Liver (tissue), 3 donors: ENCODE data around the gene RALGPS1.

Experiments used
- HNF4A ChIP-seq, 2 donors: conservative IDR thresholded peaks; 2 replicates each; pipeline ENCODE4 v1.6.1; 2016; ENCODE audit warnings: antibody characterized with exemption in 2 of 2, mild to moderate bottlenecking in 2 of 2
- MAX ChIP-seq: IDR thresholded peaks from 2 replicates; pipeline ENCODE4 v1.6.1; 2016; ENCODE audit warnings: antibody characterized with exemption
- NR2F2 ChIP-seq: IDR thresholded peaks from 2 replicates; pipeline ENCODE4 v1.6.1; 2016; ENCODE audit warnings: antibody characterized with exemption
- RAD21 ChIP-seq, 2 donors: IDR thresholded peaks; 2 replicates each; pipeline ENCODE4 v1.6.1; 2016; ENCODE audit warnings: antibody characterized with exemption in 2 of 2, mild to moderate bottlenecking in 2 of 2
- SP1 ChIP-seq: IDR thresholded peaks from 2 replicates; pipeline ENCODE4 v1.6.1; 2018; ENCODE audit warnings: antibody characterized with exemption, mild to moderate bottlenecking
- YY1 ChIP-seq: IDR thresholded peaks from 2 replicates; pipeline ENCODE4 v1.6.1; 2016; ENCODE audit warnings: antibody characterized with exemption, mild to moderate bottlenecking
- ZBTB33 ChIP-seq: IDR thresholded peaks from 2 replicates; pipeline ENCODE4 v1.6.1; 2016; ENCODE audit warnings: antibody characterized with exemption
- TF ChIP-seq, protein P1 (sequence below): fragments of 150-350 bp; IDR thresholded peaks from 2 replicates; pipeline ENCODE4 v1.5.1; 2017; ENCODE audit warnings: improper control_type of control experiment, low read depth, low read length; ENCODE audit not compliant: missing input control
- TF ChIP-seq, protein P2 (sequence below): IDR thresholded peaks from 2 replicates; pipeline ENCODE4 v1.6.1; 2016; ENCODE audit warnings: antibody characterized with exemption
- TF ChIP-seq, protein P3 (sequence below): IDR thresholded peaks from 2 replicates; pipeline ENCODE4 v1.6.1; 2016; ENCODE audit warnings: antibody characterized with exemption, mild to moderate bottlenecking
- donor health status: healthy.
- donor health status: healthy.

DNA sequence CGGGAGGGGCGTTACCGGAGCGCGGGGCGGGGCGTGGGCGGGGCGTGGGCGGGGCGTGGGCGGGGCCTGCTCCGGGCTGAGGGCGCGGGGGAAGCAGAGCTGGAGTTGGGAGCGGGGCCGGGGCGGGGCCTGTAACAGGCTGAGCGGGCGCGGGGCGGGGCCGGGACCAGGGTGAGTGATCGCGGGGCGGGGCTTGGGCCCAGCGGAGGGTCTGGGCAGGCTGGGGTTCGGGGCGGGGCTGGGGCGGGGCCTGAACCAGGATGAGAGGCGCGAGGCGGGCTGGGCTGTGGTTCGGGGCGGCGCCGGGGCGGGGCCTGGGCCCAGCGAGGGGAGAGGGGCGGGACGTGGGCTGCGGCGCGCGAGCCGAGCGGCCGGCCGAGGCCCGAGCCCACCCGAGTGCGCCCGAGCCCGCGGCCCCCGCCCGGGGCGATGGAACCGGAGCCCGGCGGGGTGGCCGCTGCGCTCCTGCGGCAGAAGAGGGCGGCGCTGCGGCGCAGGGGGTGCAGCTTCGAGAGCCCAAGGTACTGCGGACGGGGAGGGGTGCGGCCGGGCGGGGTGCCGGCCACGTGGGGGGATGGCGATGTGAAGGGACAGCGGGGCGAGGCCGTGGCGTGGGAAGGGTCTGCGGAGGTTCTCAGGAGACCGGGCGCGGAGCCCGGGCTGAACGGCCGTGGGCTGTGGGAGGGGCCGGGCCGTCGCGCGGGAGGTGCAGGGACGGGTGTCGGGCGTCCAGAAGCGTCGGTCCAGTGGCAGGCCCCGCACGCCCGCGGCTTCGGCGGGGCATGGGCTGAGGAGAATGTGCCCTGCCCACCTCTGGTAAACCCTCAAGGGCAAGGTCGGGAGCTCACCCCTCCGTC lies 310.5 kb downstream of the RALGPS1 start:
- TF ChIP-seq, protein P1, sequence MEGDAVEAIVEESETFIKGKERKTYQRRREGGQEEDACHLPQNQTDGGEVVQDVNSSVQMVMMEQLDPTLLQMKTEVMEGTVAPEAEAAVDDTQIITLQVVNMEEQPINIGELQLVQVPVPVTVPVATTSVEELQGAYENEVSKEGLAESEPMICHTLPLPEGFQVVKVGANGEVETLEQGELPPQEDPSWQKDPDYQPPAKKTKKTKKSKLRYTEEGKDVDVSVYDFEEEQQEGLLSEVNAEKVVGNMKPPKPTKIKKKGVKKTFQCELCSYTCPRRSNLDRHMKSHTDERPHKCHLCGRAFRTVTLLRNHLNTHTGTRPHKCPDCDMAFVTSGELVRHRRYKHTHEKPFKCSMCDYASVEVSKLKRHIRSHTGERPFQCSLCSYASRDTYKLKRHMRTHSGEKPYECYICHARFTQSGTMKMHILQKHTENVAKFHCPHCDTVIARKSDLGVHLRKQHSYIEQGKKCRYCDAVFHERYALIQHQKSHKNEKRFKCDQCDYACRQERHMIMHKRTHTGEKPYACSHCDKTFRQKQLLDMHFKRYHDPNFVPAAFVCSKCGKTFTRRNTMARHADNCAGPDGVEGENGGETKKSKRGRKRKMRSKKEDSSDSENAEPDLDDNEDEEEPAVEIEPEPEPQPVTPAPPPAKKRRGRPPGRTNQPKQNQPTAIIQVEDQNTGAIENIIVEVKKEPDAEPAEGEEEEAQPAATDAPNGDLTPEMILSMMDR, result no peak
- peak; percentile 61 for TF ChIP-seq SP1
- TF ChIP-seq, protein P2, sequence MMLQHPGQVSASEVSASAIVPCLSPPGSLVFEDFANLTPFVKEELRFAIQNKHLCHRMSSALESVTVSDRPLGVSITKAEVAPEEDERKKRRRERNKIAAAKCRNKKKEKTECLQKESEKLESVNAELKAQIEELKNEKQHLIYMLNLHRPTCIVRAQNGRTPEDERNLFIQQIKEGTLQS, result no peak
- TF ChIP-seq ZBTB33, result no peak
- TF ChIP-seq YY1, result no peak
- TF ChIP-seq NR2F2, result no peak
- no peak for TF ChIP-seq MAX
- no peak for TF ChIP-seq RAD21 (IDR thresholded peaks at IDR 0.05)
- no peak for TF ChIP-seq HNF4A (conservative IDR thresholded peaks at IDR 0.05)
- TF ChIP-seq, protein P3, sequence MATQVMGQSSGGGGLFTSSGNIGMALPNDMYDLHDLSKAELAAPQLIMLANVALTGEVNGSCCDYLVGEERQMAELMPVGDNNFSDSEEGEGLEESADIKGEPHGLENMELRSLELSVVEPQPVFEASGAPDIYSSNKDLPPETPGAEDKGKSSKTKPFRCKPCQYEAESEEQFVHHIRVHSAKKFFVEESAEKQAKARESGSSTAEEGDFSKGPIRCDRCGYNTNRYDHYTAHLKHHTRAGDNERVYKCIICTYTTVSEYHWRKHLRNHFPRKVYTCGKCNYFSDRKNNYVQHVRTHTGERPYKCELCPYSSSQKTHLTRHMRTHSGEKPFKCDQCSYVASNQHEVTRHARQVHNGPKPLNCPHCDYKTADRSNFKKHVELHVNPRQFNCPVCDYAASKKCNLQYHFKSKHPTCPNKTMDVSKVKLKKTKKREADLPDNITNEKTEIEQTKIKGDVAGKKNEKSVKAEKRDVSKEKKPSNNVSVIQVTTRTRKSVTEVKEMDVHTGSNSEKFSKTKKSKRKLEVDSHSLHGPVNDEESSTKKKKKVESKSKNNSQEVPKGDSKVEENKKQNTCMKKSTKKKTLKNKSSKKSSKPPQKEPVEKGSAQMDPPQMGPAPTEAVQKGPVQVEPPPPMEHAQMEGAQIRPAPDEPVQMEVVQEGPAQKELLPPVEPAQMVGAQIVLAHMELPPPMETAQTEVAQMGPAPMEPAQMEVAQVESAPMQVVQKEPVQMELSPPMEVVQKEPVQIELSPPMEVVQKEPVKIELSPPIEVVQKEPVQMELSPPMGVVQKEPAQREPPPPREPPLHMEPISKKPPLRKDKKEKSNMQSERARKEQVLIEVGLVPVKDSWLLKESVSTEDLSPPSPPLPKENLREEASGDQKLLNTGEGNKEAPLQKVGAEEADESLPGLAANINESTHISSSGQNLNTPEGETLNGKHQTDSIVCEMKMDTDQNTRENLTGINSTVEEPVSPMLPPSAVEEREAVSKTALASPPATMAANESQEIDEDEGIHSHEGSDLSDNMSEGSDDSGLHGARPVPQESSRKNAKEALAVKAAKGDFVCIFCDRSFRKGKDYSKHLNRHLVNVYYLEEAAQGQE, result no peak
